HG03280 (cell line): ENCODE measurements around the gene TMPRSS15.

Experiments
- ATAC-seq: cut with Tn5 transposase; IDR thresholded peaks from one replicate; pipeline ENCODE4 v1.9.1; 2021; ENCODE audit warnings: mild to moderate bottlenecking, moderate library complexity; ENCODE audit not compliant: unreplicated experiment

TMPRSS15 gene

GRCh38 chr21:18350216-18350615 lies 53.4 kb downstream of the TMPRSS15 start:
- no peak for ATAC-seq

- ATAC-seq, result no peak
Observed at GRCh38 chr21:18349468-18349867, 54.1 kb downstream of the TMPRSS15 start.

GRCh38 chr21:18340387-18340942 lies 63.1 kb downstream of the TMPRSS15 start:
- no peak for ATAC-seq

GRCh38 chr21:18335651-18336236 lies 67.8 kb downstream of the TMPRSS15 start:
- no peak for ATAC-seq

- ATAC-seq, result no peak
Observed at GRCh38 chr21:18334066-18334465, 69.5 kb downstream of the TMPRSS15 start.

GRCh38 chr21:18318156-18318555 lies 85.4 kb downstream of the TMPRSS15 start:
- no peak for ATAC-seq

- ATAC-seq, result no peak
Observed at GRCh38 chr21:18298228-18298627, 105.4 kb downstream of the TMPRSS15 start.

GRCh38 chr21:18294100-18294499 lies 109.5 kb downstream of the TMPRSS15 start:
- ATAC-seq, result no peak

GRCh38 chr21:18289876-18290275 lies 113.7 kb downstream of the TMPRSS15 start:
- ATAC-seq, result no peak

- no peak for ATAC-seq
Observed at GRCh38 chr21:18285379-18285778, 118.2 kb downstream of the TMPRSS15 start.

GRCh38 chr21:18275781-18276180 lies 127.8 kb downstream of the TMPRSS15 start:
- ATAC-seq, result no peak

- no peak for ATAC-seq
Observed at GRCh38 chr21:18274370-18274769, 129.2 kb downstream of the TMPRSS15 start.

GRCh38 chr21:18273400-18273799 lies 130.2 kb downstream of the TMPRSS15 start:
- ATAC-seq, result no peak

- no peak for ATAC-seq
Observed at GRCh38 chr21:18269856-18270255, 133.7 kb downstream of the TMPRSS15 start.

GRCh38 chr21:18268906-18269305 lies 134.7 kb downstream of the TMPRSS15 start:
- no peak for ATAC-seq

GRCh38 chr21:18267496-18267895 lies 136.1 kb downstream of the TMPRSS15 start:
- no peak for ATAC-seq

GRCh38 chr21:18265944-18266343 lies 137.6 kb downstream of the TMPRSS15 start:
- no peak for ATAC-seq

GRCh38 chr21:18253799-18254198 lies 149.8 kb downstream of the TMPRSS15 start:
- no peak for ATAC-seq

GRCh38 chr21:18253221-18253620 lies 150.4 kb downstream of the TMPRSS15 start:
- no peak for ATAC-seq

- no peak for ATAC-seq
Observed at GRCh38 chr21:18252680-18253079, 150.9 kb downstream of the TMPRSS15 start.

GRCh38 chr21:18252256-18252655 lies 151.3 kb downstream of the TMPRSS15 start:
- ATAC-seq, result no peak

GRCh38 chr21:18251065-18251464 lies 152.5 kb downstream of the TMPRSS15 start:
- no peak for ATAC-seq

GRCh38 chr21:18249672-18250071 lies 153.9 kb downstream of the TMPRSS15 start:
- ATAC-seq, result no peak
